HepG2 (cell line): Measurements from ENCODE around the gene AMZ1. TPM values are rescaled to one million over a fixed set of nuclear protein-coding genes. Genes with fewer than 3 reads are reported as not detected.
A peak's percentile ranks its signal among the peaks of the same experiment; 100 is the strongest.

Experiments
- ATAC-seq: fragments of 200-7000 bp; cut with Tn5 transposase; 3 replicates; pipeline ENCODE4 v1.9.1; 2020; ENCODE audit warnings: mild to moderate bottlenecking, moderate library complexity
- BruUV-seq: library from RNA; stranded (reverse); fragments of 400-500 nt; replicated peaks from 2 replicates; lab custom pipeline; 2021; lab: Mats Ljungman, UMichigan
- CTCF ChIA-PET: fragments of 300-600 bp; formaldehyde crosslinking; extraction: SDS; loops from one replicate; lab custom pipeline; 2021; ENCODE audit warnings: low total read pairs, inconsistent platforms, low intra/inter-chr PET ratio; lab: Yijun Ruan, JAX
- POLR2A ChIA-PET: fragments of 350-600 bp; sonication (Branson Sonifier 250); formaldehyde crosslinking; loops from one replicate; lab custom pipeline; 2020; ENCODE audit warnings: antibody characterized with exemption, inconsistent platforms; lab: Yijun Ruan, JAX
- DNase-seq: peaks from one replicate; pipeline ENCODE4 v3.0.0-alpha.2; 2015; ENCODE audit warnings: low spot score
- FAIRE-seq: peaks from 3 replicates; lab custom pipeline; 2011; peaks lifted over from hg19 to GRCh38; lab: Jason Lieb, UNC
- H2AFZ ChIP-seq: one replicate; pipeline ENCODE4 v1.6.1; 2011; ENCODE audit warnings: low read length, inconsistent platforms
- H3K27ac ChIP-seq: fragments of 300-600 bp; 3 replicates; pipeline ENCODE4 v1.8.0; 2011; ENCODE audit warnings: mixed run types, mild to moderate bottlenecking, mixed read lengths, low read length, inconsistent platforms; ENCODE audit not compliant: insufficient read depth; ENCODE audit errors: extremely low read length
- H3K27me3 ChIP-seq, 2 experiments: fragments of 200-600 bp in 1 of 2; 2 replicates in 1 of 2; 3 replicates in 1 of 2; pipeline versions ENCODE4 v1.6.0 to v1.8.0; 2011; ENCODE audit warnings: low read length in 2 of 2, mild to moderate bottlenecking in 2 of 2, moderate library complexity in 2 of 2, inconsistent platforms in 1 of 2; ENCODE audit not compliant: insufficient read depth in 2 of 2, control insufficient read depth in 1 of 2
- H3K36me3 ChIP-seq, 2 experiments: fragments of 200-600 bp in 1 of 2; replicated peaks in 1 of 2; 2 replicates in 1 of 2; 3 replicates in 1 of 2; pipeline versions ENCODE4 v1.5.1 to v1.8.0; 2011; ENCODE audit warnings: low read length in 2 of 2, inconsistent platforms in 1 of 2; ENCODE audit not compliant: insufficient read depth in 2 of 2, control insufficient read depth in 1 of 2
- H3K4me1 ChIP-seq: 2 replicates; pipeline ENCODE4 v1.5.1; 2012; ENCODE audit warnings: low read length, inconsistent platforms; ENCODE audit not compliant: insufficient read depth
- H3K4me2 ChIP-seq: 2 replicates; pipeline ENCODE4 v1.6.0; 2011; ENCODE audit warnings: low read depth, low read length, inconsistent platforms
- H3K4me3 ChIP-seq, 3 experiments: fragments of 200-600 bp in 1 of 3; sonication (generic), shearing (Covaris generic) in 1 of 3; replicated peaks in 1 of 3; 2 replicates each; pipeline ENCODE4 v1.5.1; 2011 to 2016; ENCODE audit warnings: low read length in 3 of 3, inconsistent platforms in 2 of 3, low read depth in 2 of 3, mild to moderate bottlenecking in 2 of 3, control low read depth in 1 of 3, mixed read lengths in 1 of 3; ENCODE audit not compliant: insufficient read depth in 1 of 3
- H3K79me2 ChIP-seq: one replicate; pipeline ENCODE4 v1.6.1; 2011; ENCODE audit warnings: low read length, inconsistent platforms; ENCODE audit not compliant: insufficient read depth
- H3K9ac ChIP-seq: 2 replicates; pipeline ENCODE4 v1.6.0; 2011; ENCODE audit warnings: mild to moderate bottlenecking, low read depth, low read length, inconsistent platforms; ENCODE audit not compliant: insufficient read depth
- H3K9me3 ChIP-seq: 2 replicates; pipeline ENCODE4 v1.5.1; 2012; ENCODE audit warnings: mild to moderate bottlenecking, low read length
- H4K20me1 ChIP-seq: 2 replicates; pipeline ENCODE4 v1.6.0; 2011; ENCODE audit warnings: inconsistent platforms, mild to moderate bottlenecking, low read length, moderate library complexity; ENCODE audit not compliant: insufficient read depth
- AGO2 ChIP-seq: fragments of 200-400 bp; formaldehyde crosslinking; optimal IDR thresholded peaks from 2 replicates; pipeline ENCODE3; 2017; ENCODE audit warnings: mild to moderate bottlenecking, low read depth, low read length, moderate library complexity
- BORCS8-MEF2B ChIP-seq: sonication (generic); formaldehyde crosslinking; IDR thresholded peaks from 2 replicates; pipeline ENCODE4 v1.8.0; 2022; ENCODE audit warnings: mild to moderate bottlenecking, missing genetic modification reagents
- BRF2 ChIP-seq: sonication (generic); formaldehyde crosslinking; IDR thresholded peaks from 2 replicates; pipeline ENCODE4 v1.8.1; 2022; ENCODE audit warnings: mild to moderate bottlenecking, missing genetic modification reagents
- CEBPB ChIP-seq: IDR thresholded peaks from 2 replicates; pipeline ENCODE4 v1.6.1; 2011; ENCODE audit warnings: low read depth, low read length, improper control_type of control experiment, borderline replicate concordance
- CENPT ChIP-seq: sonication (generic); formaldehyde crosslinking; IDR thresholded peaks from 2 replicates; pipeline ENCODE4 v1.8.0; 2022; ENCODE audit warnings: low read depth, mild to moderate bottlenecking, moderate library complexity, missing genetic modification reagents
- CTCF ChIP-seq: sonication (generic); formaldehyde crosslinking; IDR thresholded peaks from 2 replicates; pipeline ENCODE4 v1.5.0; 2020; ENCODE audit warnings: mild to moderate bottlenecking, missing genetic modification reagents, moderate library complexity
- HDAC2 ChIP-seq: sonication (generic); formaldehyde crosslinking; IDR thresholded peaks from 2 replicates; pipeline ENCODE4 v1.4.0; 2020; ENCODE audit warnings: missing genetic modification reagents
- NFKB2 ChIP-seq: sonication (generic); formaldehyde crosslinking; IDR thresholded peaks from 2 replicates; pipeline ENCODE4 v1.4.0; 2020; ENCODE audit warnings: missing genetic modification reagents, borderline replicate concordance
- STAG1 ChIP-seq: sonication (generic); formaldehyde crosslinking; IDR thresholded peaks from 2 replicates; pipeline ENCODE4 v1.4.0; 2020; ENCODE audit warnings: missing genetic modification reagents
- TFAP4 ChIP-seq: sonication (generic); IDR thresholded peaks from 2 replicates; pipeline ENCODE4 v1.6.1; 2016; ENCODE audit warnings: low read depth, borderline replicate concordance
- THAP11 ChIP-seq: IDR thresholded peaks from 2 replicates; pipeline ENCODE4 v1.6.1; 2016; ENCODE audit warnings: missing biosample characterization, missing genetic modification reagents
- THAP8 ChIP-seq: sonication (generic); formaldehyde crosslinking; IDR thresholded peaks from 2 replicates; pipeline ENCODE4 v1.5.1; 2020; ENCODE audit warnings: missing genetic modification reagents, mild to moderate bottlenecking, borderline replicate concordance
- ZFP90 ChIP-seq: sonication (generic); formaldehyde crosslinking; IDR thresholded peaks from 2 replicates; pipeline ENCODE4 v1.8.0; 2022; ENCODE audit warnings: missing genetic modification reagents, mild to moderate bottlenecking, inconsistent platforms, borderline replicate concordance
- ZIK1 ChIP-seq: sonication (generic); formaldehyde crosslinking; IDR thresholded peaks from 2 replicates; pipeline ENCODE4 v1.5.0; 2020; ENCODE audit warnings: mild to moderate bottlenecking, low read depth, missing genetic modification reagents, borderline replicate concordance
- ZNF207 ChIP-seq: fragments of 450-650 bp; IDR thresholded peaks from 2 replicates; pipeline ENCODE4 v1.6.1; 2016; ENCODE audit warnings: antibody characterized with exemption, borderline replicate concordance
- ZNF230 ChIP-seq: sonication (generic); formaldehyde crosslinking; IDR thresholded peaks from 2 replicates; pipeline ENCODE4 v1.4.0; 2020; ENCODE audit warnings: mild to moderate bottlenecking, missing genetic modification reagents
- ZNF572 ChIP-seq: sonication (generic); formaldehyde crosslinking; IDR thresholded peaks from 2 replicates; pipeline ENCODE4 v1.5.1; 2020; ENCODE audit warnings: mild to moderate bottlenecking, missing genetic modification reagents
- ZNF639 ChIP-seq: conservative IDR thresholded peaks from 2 replicates; pipeline ENCODE4 v1.6.1; 2018; ENCODE audit warnings: missing genetic modification reagents
- ZNF709 ChIP-seq: sonication (generic); formaldehyde crosslinking; IDR thresholded peaks from 2 replicates; pipeline ENCODE4 v1.5.0; 2020; ENCODE audit warnings: mild to moderate bottlenecking, missing genetic modification reagents
- ZNF782 ChIP-seq: sonication (generic); formaldehyde crosslinking; IDR thresholded peaks from 2 replicates; pipeline ENCODE4 v1.4.0; 2020; ENCODE audit warnings: missing genetic modification reagents, mild to moderate bottlenecking, borderline replicate concordance
- WGBS: methylation state at CpG from one replicate; pipeline ENCODE4 v1.1.6; 2017; ENCODE audit warnings: low lambda C conversion rate; 5-methylcytosine and 5-hydroxymethylcytosine counted together
- in situ Hi-C: cut with HindIII; loops from 2 replicates; pipeline ENCODE4 v1.10.0; 2017; ENCODE audit warnings: low pct_unique_long_range_greater_than_20kb; ENCODE audit not compliant: extremely low pct_ligation_motif_present
- intact Hi-C: fragments of 100-400 bp; cut with micrococcal nuclease; formaldehyde crosslinking; loops from one replicate; pipeline ENCODE4 v1.10.0; 2022; ENCODE audit not compliant: unreplicated experiment
- polyA plus RNA-seq, 8 experiments: library from polyadenylated mRNA; depleted of rRNA in 3 of 8; stranded (reverse) in 7 of 8; unstranded in 1 of 8; fragments of >200 nt; fragmentation: Illumina TruSeq in 4 of 8; extraction: Trizol in 4 of 8; gene quantifications; 2 replicates each; pipeline versions ENCODE4 v1.2.1 to v1.2.3, GENCODE V29; 2011 to 2016; ENCODE audit warnings: low read depth in 4 of 8, missing spikeins in 1 of 8, mixed read lengths in 1 of 8; ENCODE audit not compliant: insufficient read depth in 1 of 8
- total RNA-seq, 5 experiments: library from RNA; depleted of rRNA; stranded (reverse); fragments of >200 nt; fragmentation: Illumina TruSeq; extraction: Trizol; gene quantifications; 2 replicates each; pipeline ENCODE4 v1.2.3, GENCODE V29; 2016; ENCODE audit warnings: low read depth in 1 of 5

AMZ1 gene
- total and polyA plus RNA-seq, 2 of the 13 experiments (the other 11 are each of a cell fraction or from before 2014, with no cell fraction given) = 0.03 TPM; not detected in 1

GRCh38 chr7:2707481-2707880 lies 19.5 kb downstream of the AMZ1 start:
- Histone ChIP-seq H3K4me1 (peaks cover 28% of the 10 kb centered on the region), H3K9ac (no peak overlapping the region), H3K27ac (no peak overlapping the region), H4K20me1 (no peaks in the 10 kb centered on the region; the same call in 1 of the 2 replicates), H3K9me3 (no peaks in the 10 kb centered on the region), H3K36me3 (no peaks in the 10 kb centered on the region), H3K79me2 (no peaks in the 10 kb centered on the region), H3K4me3 (no peak overlapping the region), H2AFZ (no peak overlapping the region), H3K4me2 (no peak overlapping the region), H3K27me3 (peaks cover 4 to 27% of the 10 kb centered on the region in 2 experiments; a peak in 4 of 5 replicates)
- WGBS = 10% methylated on average over 8 of the region's 8 CpGs
- no peak for FAIRE-seq
- in situ Hi-C loops = loop anchor here (5.0 kb wide), 1 partner anchor 40 kb away; no protein-coding TSS in a partner anchor
- no TSS peak for BruUV-seq
- peak; percentile 2; the same call in 1 of the 3 replicates for ATAC-seq
- POLR2A ChIA-PET = interaction anchor here (0.7 kb wide), 1 partner anchor 94 kb away, joined by 4 read pairs; no protein-coding TSS in a partner anchor
- intact Hi-C loops = no loop called here
- CTCF ChIA-PET = interaction anchor here (1.0 kb wide), 1 partner anchor 37 kb away, joined by 3 read pairs; no protein-coding TSS in a partner anchor
- DNase-seq = no peak
- TF ChIP-seq ZFP90 (CRISPR knock-in tag) (no peak), AGO2 (no peak), STAG1 (CRISPR knock-in tag) (peak; percentile 48), CENPT (CRISPR knock-in tag) (no peak), NFKB2 (CRISPR knock-in tag) (no peak), ZNF230 (CRISPR knock-in tag) (no peak), ZNF572 (no peak), ZIK1 (CRISPR knock-in tag) (no peak), ZNF639 (CRISPR knock-in tag) (no peak), CEBPB (peak; percentile 26; the same call in 1 of the 2 replicates), BORCS8-MEF2B (CRISPR knock-in tag) (no peak), THAP8 (CRISPR knock-in tag) (no peak), HDAC2 (CRISPR knock-in tag) (no peak), CTCF (CRISPR knock-in tag) (peak; percentile 46), ZNF207 (no peak), THAP11 (no peak), ZNF709 (no peak), TFAP4 (no peak), BRF2 (no peak), ZNF782 (CRISPR knock-in tag) (no peak)
